IPS-11a (cell line): Measurements from ENCODE around the gene CCM2.
A peak's percentile ranks its signal among the peaks of the same experiment; 100 is the strongest.
"Not testable (repeated sequence)": the region's sequence is repeated elsewhere in the genome, so short reads cannot be mapped to it uniquely, and the experiment has no call there.

Source experiments
- H3K4me3 ChIP-seq: one replicate; pipeline ENCODE4 v1.5.1; 2013; ENCODE audit warnings: low read depth, low read length, control low read depth

The CCM2 gene

GRCh38 chr7:44981035-44981706 is 18.8 kb upstream of the CCM2 start:
- H3K4me3 ChIP-seq: no peak overlapping the region

- H3K4me3 ChIP-seq: no peak overlapping the region
These were observed 17.5 kb upstream of the CCM2 start for GRCh38 chr7:44982535-44982923.

GRCh38 chr7:44982970-44983369 is 17.0 kb upstream of the CCM2 start:
- H3K4me3 ChIP-seq: no peak overlapping the region

- no peak overlapping the region for H3K4me3 ChIP-seq
These were observed 16.1 kb upstream of the CCM2 start for GRCh38 chr7:44983742-44984477.

GRCh38 chr7:44984478-44984758 is 15.6 kb upstream of the CCM2 start:
- no peak overlapping the region for H3K4me3 ChIP-seq

GRCh38 chr7:44985033-44985695 is 14.8 kb upstream of the CCM2 start:
- H3K4me3 ChIP-seq: peak overlapping the region; percentile 97

- H3K4me3 ChIP-seq: peak overlapping the region; percentile 97
These were observed 14.1 kb upstream of the CCM2 start for GRCh38 chr7:44985900-44986217.

- H3K4me3 ChIP-seq: peak overlapping the region; percentile 97
These were observed 13.6 kb upstream of the CCM2 start for GRCh38 chr7:44986218-44987053.

- H3K4me3 ChIP-seq: no peak overlapping the region
These were observed 12.5 kb upstream of the CCM2 start for GRCh38 chr7:44987457-44987856.

- no peak overlapping the region for H3K4me3 ChIP-seq
These were observed 12.0 kb upstream of the CCM2 start for GRCh38 chr7:44987996-44988395.

GRCh38 chr7:44988701-44989100 is 11.3 kb upstream of the CCM2 start:
- no peak overlapping the region for H3K4me3 ChIP-seq

GRCh38 chr7:44989132-44989531 is 10.9 kb upstream of the CCM2 start:
- no peak overlapping the region for H3K4me3 ChIP-seq

GRCh38 chr7:44990109-44991023 is 9.6 kb upstream of the CCM2 start:
- no peak overlapping the region for H3K4me3 ChIP-seq

- not testable (repeated sequence) for H3K4me3 ChIP-seq
These were observed 7.8 kb upstream of the CCM2 start for GRCh38 chr7:44992004-44992795.

GRCh38 chr7:44994877-44995554 is 5.0 kb upstream of the CCM2 start:
- H3K4me3 ChIP-seq: no peak overlapping the region

GRCh38 chr7:44995555-44996493 is 4.2 kb upstream of the CCM2 start:
- H3K4me3 ChIP-seq: no peak overlapping the region

- H3K4me3 ChIP-seq: no peak overlapping the region
These were observed 1.7 kb upstream of the CCM2 start for GRCh38 chr7:44998153-44998871.
